Uterus (tissue), 2 donors: ENCODE results near the gene DNAJC30.

Experiments used
- POLR2A ChIP-seq, 2 donors: fragments of 450-650 bp; IDR thresholded peaks; one replicate each; pipeline ENCODE4 v1.6.1; 2016; ENCODE audit warnings: antibody characterized with exemption in 2 of 2, mild to moderate bottlenecking in 1 of 2, moderate library complexity in 1 of 2
- TF ChIP-seq, protein P1 (sequence below), 4 experiments: fragments of 200-600 bp in 2 of 4; fragments of 450-650 bp in 2 of 4; sonication (generic) in 2 of 4; IDR thresholded peaks; one replicate each; pipeline ENCODE4 v1.5.1; 2016 to 2019; ENCODE audit warnings: antibody characterized with exemption in 4 of 4, mild to moderate bottlenecking in 2 of 4, moderate library complexity in 1 of 4

DNA sequence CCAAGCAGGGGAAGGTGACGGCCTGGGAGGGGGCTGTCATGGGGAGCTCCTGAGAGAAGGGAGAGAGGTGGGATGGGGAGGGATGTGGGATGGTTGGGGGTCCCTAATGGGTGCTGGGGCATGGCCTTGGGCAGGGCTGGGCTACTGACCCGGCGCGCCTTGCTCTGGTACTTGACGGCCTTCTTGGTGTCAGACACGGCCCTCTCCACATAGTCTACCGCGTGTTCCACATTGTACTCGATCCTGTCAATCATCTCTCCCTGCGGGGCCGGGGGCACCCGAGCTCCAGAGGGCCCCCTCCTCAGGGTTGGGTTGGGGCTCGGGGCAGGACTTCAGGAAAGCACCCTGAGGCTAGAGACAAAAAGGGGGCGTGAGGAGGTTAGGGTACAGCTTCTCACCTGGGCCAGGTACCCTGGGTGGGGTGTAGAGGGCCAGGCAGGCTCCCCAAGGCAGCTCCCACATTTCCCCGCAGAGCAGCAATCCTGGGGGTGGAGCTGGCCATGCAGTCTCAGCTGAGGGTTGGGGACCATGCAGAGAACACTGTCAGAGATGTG lies 17.4 kb upstream of the DNAJC30 start:
- TF ChIP-seq, protein P1, sequence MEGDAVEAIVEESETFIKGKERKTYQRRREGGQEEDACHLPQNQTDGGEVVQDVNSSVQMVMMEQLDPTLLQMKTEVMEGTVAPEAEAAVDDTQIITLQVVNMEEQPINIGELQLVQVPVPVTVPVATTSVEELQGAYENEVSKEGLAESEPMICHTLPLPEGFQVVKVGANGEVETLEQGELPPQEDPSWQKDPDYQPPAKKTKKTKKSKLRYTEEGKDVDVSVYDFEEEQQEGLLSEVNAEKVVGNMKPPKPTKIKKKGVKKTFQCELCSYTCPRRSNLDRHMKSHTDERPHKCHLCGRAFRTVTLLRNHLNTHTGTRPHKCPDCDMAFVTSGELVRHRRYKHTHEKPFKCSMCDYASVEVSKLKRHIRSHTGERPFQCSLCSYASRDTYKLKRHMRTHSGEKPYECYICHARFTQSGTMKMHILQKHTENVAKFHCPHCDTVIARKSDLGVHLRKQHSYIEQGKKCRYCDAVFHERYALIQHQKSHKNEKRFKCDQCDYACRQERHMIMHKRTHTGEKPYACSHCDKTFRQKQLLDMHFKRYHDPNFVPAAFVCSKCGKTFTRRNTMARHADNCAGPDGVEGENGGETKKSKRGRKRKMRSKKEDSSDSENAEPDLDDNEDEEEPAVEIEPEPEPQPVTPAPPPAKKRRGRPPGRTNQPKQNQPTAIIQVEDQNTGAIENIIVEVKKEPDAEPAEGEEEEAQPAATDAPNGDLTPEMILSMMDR (IDR thresholded peaks at IDR 0.05), result no peak
- TF ChIP-seq POLR2A (IDR thresholded peaks at IDR 0.05), result no peak
